Erythroblast (primary cell): ENCODE results near the gene ZNF831.

ENCODE experiments used
- DNase-seq, 2 experiments: peaks; one replicate each; lab custom pipeline; 2025; lab: John Stamatoyannopoulos, UW
- GATA1 ChIP-seq: IDR thresholded peaks from 2 replicates; pipeline ENCODE4 v1.6.1; 2011; ENCODE audit warnings: low read depth, mild to moderate bottlenecking, control low read depth, low read length, moderate library complexity
- POLR2A ChIP-seq: IDR thresholded peaks from 2 replicates; pipeline ENCODE4 v1.6.1; 2011; ENCODE audit warnings: mild to moderate bottlenecking, low read length

ZNF831 gene

DNA sequence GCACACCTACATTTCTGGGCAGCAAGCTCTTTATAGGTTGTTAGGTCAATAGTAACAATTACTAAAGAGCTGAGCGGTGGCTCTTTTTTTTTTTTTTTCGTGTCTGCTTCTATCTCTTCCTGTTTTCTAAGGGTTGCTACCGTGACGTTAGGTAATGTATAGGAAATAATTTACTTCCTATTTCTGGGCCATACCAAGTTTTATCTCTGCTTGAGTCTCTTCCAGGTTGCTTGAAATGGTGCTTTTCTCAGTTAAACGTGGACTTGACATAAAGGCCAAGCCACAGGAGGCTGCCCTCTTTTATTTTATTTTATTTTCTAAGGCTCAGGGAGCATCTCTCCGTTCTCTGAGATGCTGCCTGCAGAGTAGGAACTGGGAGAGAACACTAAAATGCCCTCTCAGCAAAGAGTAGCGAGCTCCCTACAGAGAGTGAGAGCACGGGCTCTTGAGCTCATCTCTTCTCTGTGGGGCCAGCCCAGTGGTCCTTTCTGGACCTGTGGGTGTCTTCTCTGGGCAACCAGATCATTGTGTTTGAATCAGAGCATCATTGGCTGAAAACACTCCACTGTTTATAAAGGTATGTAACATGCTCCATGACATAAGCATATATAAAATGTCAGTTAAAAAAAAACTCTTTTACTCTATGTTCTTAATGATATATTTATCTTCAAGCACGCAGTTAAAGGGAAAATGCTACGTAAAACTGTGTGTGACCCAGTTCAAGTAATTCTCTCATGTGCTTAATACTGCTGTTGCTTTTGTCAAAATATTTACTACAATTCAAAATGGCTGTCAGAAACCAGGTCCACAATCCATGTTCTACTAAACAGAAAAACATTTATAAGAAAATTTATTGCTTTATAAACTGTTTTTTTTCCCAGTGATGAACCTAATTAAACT lies at the start of gene ZNF831:
TSS of gene ZNF831 (plus strand) at position 191 of the 900 bp plus-strand sequence. CDS start 27,199 bp downstream, outside the sequence.
- no peak for DNase-seq
- TF ChIP-seq POLR2A (no peak), GATA1 (no peak)

DNA sequence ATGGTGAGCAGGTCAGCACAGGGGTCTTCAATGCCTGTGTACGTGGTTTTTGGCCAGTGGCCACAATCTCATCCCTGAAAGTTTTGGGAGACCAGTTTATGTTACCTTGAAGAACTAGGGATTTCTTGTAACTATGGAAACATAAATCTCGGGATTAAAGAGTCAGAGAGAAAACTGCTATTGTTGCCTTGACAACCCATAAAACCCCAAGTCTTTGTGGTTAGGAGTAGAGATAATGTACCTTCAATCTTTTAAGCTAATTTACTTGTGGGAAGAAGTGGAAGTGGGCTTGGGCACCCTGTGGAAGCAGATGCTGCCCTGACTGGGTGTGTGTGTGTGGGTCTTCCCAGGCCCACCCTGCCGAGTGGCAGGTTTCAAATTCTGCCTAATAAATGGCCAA lies 46.1 kb upstream of the ZNF831 start:
- no peak for TF ChIP-seq POLR2A
- no peak for TF ChIP-seq GATA1
- no peak for DNase-seq

GRCh38 chr20:59118855-59119254 lies 44.8 kb upstream of the ZNF831 start:
- TF ChIP-seq GATA1 = no peak
- TF ChIP-seq POLR2A = no peak
- no peak for DNase-seq

- no peak for DNase-seq
Observed at GRCh38 chr20:59120491-59120890, 43.1 kb upstream of the ZNF831 start.

DNA sequence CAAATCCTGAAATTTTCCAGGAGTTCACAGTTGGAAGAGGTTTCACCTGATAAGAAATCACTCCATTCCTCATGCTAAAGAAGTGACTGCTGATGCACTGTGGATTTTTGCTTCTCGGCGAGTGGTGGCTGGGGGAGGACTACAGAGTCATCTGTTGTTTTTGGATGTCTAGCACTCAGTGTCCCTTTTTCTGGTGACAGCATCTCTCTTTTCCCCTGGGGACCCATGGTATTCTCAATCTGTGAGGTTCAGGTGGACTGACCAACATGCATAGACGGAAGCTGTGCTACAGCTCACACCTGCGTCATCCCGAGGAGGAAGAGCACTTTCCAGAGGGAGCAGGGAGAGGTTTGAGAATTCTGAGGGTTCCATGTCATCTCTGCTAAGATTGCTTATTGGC lies 42.7 kb upstream of the ZNF831 start:
- no peak for DNase-seq
- TF ChIP-seq POLR2A (no peak), GATA1 (no peak)

More at GRCh38 chr20:59120491-59120890, 43.1 kb upstream of the ZNF831 start:
- TF ChIP-seq POLR2A (no peak), GATA1 (no peak)

GRCh38 chr20:59121714-59122565 lies 41.7 kb upstream of the ZNF831 start:
- no peak for DNase-seq
- TF ChIP-seq POLR2A (no peak), GATA1 (no peak)

GRCh38 chr20:59122566-59122919 lies 41.1 kb upstream of the ZNF831 start:
- DNase-seq = no peak
- TF ChIP-seq POLR2A (no peak), GATA1 (no peak)

DNA sequence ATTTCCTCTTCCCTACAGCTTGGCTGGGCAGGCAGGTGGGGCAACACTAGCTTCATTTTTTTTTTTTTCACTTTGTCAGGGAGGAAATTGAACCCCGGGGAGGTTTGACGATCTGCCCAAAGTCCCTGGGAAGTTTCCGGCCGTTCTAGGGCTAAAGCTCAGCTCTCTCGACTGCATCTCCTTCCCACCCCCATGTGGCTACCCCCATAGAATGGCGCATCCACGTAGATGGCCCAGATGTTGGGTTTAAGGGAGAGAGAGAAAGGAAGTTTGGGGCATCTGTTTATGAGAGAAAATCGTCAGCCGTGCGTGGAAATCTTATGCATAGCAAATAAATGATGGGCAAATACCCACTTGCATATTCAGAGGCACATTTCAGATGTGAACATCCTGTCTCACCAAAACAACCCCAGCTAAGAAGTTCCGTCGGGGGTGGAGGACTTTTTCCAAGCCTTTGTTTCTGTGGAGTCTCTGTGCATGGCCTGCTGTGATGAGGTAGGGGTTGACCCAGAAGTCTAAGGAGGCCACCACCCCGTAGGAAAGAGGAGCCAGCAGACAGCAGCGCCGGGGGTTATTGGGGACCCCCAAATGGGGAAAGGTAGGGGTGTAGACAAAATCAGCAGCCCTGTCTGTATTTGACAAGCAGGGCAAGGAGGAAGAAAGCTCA lies 40.5 kb upstream of the ZNF831 start:
- no peak for TF ChIP-seq GATA1
- no peak for DNase-seq

GRCh38 chr20:59123678-59124255 lies 39.9 kb upstream of the ZNF831 start:
- no peak for TF ChIP-seq GATA1
- no peak for TF ChIP-seq POLR2A
- no peak for DNase-seq

GRCh38 chr20:59124296-59125029 lies 39.2 kb upstream of the ZNF831 start:
- no peak for DNase-seq
- no peak for TF ChIP-seq GATA1
- TF ChIP-seq POLR2A = no peak

DNA sequence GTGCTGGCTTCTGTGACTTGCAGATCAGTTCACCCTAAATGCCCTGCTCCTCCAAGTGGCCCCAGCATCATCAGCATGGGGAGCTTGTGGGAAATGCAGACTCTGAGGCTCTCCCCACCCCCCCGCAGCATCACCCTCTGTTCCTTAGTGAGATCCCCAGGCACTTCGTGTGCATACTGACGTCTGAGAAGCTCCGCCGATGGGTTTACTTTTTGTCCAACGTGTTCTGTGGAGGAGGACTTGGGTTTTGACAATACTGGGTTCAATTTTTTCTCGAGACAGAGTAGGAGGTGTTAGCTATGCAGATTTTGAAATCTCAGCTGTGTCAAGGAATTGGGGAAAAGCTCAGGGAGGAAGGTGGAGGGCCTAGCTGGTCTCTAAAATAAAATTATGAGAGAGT lies 38.3 kb upstream of the ZNF831 start:
- TF ChIP-seq POLR2A = no peak
- no peak for TF ChIP-seq GATA1
- no peak for DNase-seq

DNA sequence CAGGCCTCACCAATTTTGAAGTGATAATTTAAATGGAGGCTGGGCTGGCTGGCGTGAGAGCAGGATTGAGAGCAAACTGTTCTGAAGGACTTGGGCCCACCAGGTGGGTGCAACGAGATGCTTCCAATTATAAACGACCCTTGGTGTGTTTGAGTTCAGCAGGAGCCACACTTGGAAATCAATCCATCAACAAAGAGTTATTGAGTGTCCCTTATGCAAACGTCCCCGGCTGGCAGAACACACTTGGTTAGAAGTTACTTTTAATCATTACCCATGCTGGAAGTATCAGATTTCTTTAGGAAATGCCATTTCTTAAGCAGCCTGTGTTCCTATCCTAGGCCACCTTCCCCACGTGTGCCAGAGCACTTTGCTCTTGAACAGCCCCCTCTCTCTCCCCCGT lies 37.8 kb upstream of the ZNF831 start:
- TF ChIP-seq POLR2A (no peak), GATA1 (no peak)
- no peak for DNase-seq

- DNase-seq = no peak
- no peak for TF ChIP-seq GATA1
- no peak for TF ChIP-seq POLR2A
Observed at GRCh38 chr20:59127839-59128238, 35.8 kb upstream of the ZNF831 start.
